Measurements from ENCODE around the gene FNTB.
"Not testable (repeated sequence)": the region's sequence is repeated elsewhere in the genome, so short reads cannot be mapped to it uniquely, and the experiment has no call there.

Gene FNTB

GRCh38 chr14:65025818-65026217 is 39.1 kb downstream of the FNTB start:
- no peak for TF ChIP-seq CTCF (IDR thresholded peaks at IDR 0.05; ENCODE audit: low read depth, low read length)
- no peak for TF ChIP-seq EZH2phosphoT487 (IDR thresholded peaks at IDR 0.05; ENCODE audit: low read depth)
- Histone ChIP-seq H3K79me2 (ENCODE audit: low read length) (no peaks in the 10 kb centered on the region), H4K20me1 (ENCODE audit: insufficient read depth, low read length) (no peaks in the 10 kb centered on the region; the same call in 1 of the 2 replicates), H3K9me3 (ENCODE audit: insufficient read depth, low read length) (no peaks in the 10 kb centered on the region), H3K9ac (ENCODE audit: low read length) (no peak overlapping the region), H2AFZ (ENCODE audit: low read depth, low read length) (no peak overlapping the region), H3K36me3 (replicated peaks; ENCODE audit: low read depth, low read length) (peaks cover 8% of the 10 kb centered on the region), H3K27ac (ENCODE audit: low read length) (no peak overlapping the region), H3K27me3 (ENCODE audit: low read depth, low read length) (no peaks in the 10 kb centered on the region), H3K4me3 (ENCODE audit: low read length) (no peak overlapping the region), H3K4me1 (ENCODE audit: low read length) (no peaks in the 10 kb centered on the region), H3K4me2 (ENCODE audit: low read length) (no peak overlapping the region)

GRCh38 chr14:65026526-65026925 is 39.8 kb downstream of the FNTB start:
- Histone ChIP-seq H3K79me2 (ENCODE audit: low read length) (no peaks in the 10 kb centered on the region), H3K36me3 (replicated peaks; ENCODE audit: low read depth, low read length) (peaks cover 8% of the 10 kb centered on the region), H3K27me3 (ENCODE audit: low read depth, low read length) (no peaks in the 10 kb centered on the region), H3K4me1 (ENCODE audit: low read length) (no peaks in the 10 kb centered on the region), H3K9ac (ENCODE audit: low read length) (no peak overlapping the region), H3K9me3 (ENCODE audit: insufficient read depth, low read length) (no peaks in the 10 kb centered on the region), H3K27ac (ENCODE audit: low read length) (no peak overlapping the region), H4K20me1 (ENCODE audit: insufficient read depth, low read length) (no peaks in the 10 kb centered on the region; the same call in 1 of the 2 replicates), H3K4me2 (ENCODE audit: low read length) (no peak overlapping the region), H2AFZ (ENCODE audit: low read depth, low read length) (no peak overlapping the region), H3K4me3 (ENCODE audit: low read length) (no peak overlapping the region)
- no peak for TF ChIP-seq EZH2phosphoT487 (IDR thresholded peaks at IDR 0.05; ENCODE audit: low read depth)
- TF ChIP-seq CTCF (IDR thresholded peaks at IDR 0.05; ENCODE audit: low read depth, low read length): no peak

GRCh38 chr14:65027127-65027799 is 40.6 kb downstream of the FNTB start:
- no peak overlapping the region for H3K9ac ChIP-seq (ENCODE audit: low read length)
- no peak overlapping the region for H3K4me3 ChIP-seq (ENCODE audit: low read length)
- no peaks in the 10 kb centered on the region for H3K4me1 ChIP-seq (ENCODE audit: low read length)
- H2AFZ ChIP-seq (ENCODE audit: low read depth, low read length): no peak overlapping the region
- H3K27me3 ChIP-seq (ENCODE audit: low read depth, low read length): no peaks in the 10 kb centered on the region
- H3K4me2 ChIP-seq (ENCODE audit: low read length): no peak overlapping the region
- no peaks in the 10 kb centered on the region; the same call in 1 of the 2 replicates for H4K20me1 ChIP-seq (ENCODE audit: insufficient read depth, low read length)
- TF ChIP-seq CTCF (IDR thresholded peaks at IDR 0.05; ENCODE audit: low read depth, low read length) (no peak), EZH2phosphoT487 (IDR thresholded peaks at IDR 0.05; ENCODE audit: low read depth) (no peak)
- no peak overlapping the region for H3K27ac ChIP-seq (ENCODE audit: low read length)
- peaks cover 11% of the 10 kb centered on the region for H3K36me3 ChIP-seq (replicated peaks; ENCODE audit: low read depth, low read length)
- no peaks in the 10 kb centered on the region for H3K9me3 ChIP-seq (ENCODE audit: insufficient read depth, low read length)
- H3K79me2 ChIP-seq (ENCODE audit: low read length): no peaks in the 10 kb centered on the region

- no peaks in the 10 kb centered on the region for H3K27me3 ChIP-seq (ENCODE audit: low read depth, low read length)
- no peak overlapping the region for H3K9ac ChIP-seq (ENCODE audit: low read length)
- H3K27ac ChIP-seq (ENCODE audit: low read length): no peak overlapping the region
- no peak overlapping the region for H3K4me3 ChIP-seq (ENCODE audit: low read length)
- no peaks in the 10 kb centered on the region for H3K4me1 ChIP-seq (ENCODE audit: low read length)
- no peak overlapping the region for H3K4me2 ChIP-seq (ENCODE audit: low read length)
- H4K20me1 ChIP-seq (ENCODE audit: insufficient read depth, low read length): no peaks in the 10 kb centered on the region
- no peak for TF ChIP-seq CTCF (IDR thresholded peaks at IDR 0.05; ENCODE audit: low read depth, low read length)
- H3K9me3 ChIP-seq (ENCODE audit: insufficient read depth, low read length): no peaks in the 10 kb centered on the region
- H3K79me2 ChIP-seq (ENCODE audit: low read length): no peaks in the 10 kb centered on the region
- no peak overlapping the region for H2AFZ ChIP-seq (ENCODE audit: low read depth, low read length)
- peaks cover 18% of the 10 kb centered on the region for H3K36me3 ChIP-seq (replicated peaks; ENCODE audit: low read depth, low read length)
Measured at GRCh38 chr14:65028937-65029336, 42.2 kb downstream of the FNTB start.

GRCh38 chr14:65031321-65031720 is 44.6 kb downstream of the FNTB start:
- not testable (repeated sequence) for H3K4me1 ChIP-seq (ENCODE audit: low read length); H3K27me3 ChIP-seq (ENCODE audit: low read depth, low read length); H3K9me3 ChIP-seq (ENCODE audit: insufficient read depth, low read length); H3K9ac ChIP-seq (ENCODE audit: low read length); H3K79me2 ChIP-seq (ENCODE audit: low read length); H2AFZ ChIP-seq (ENCODE audit: low read depth, low read length); H3K4me2 ChIP-seq (ENCODE audit: low read length); H3K27ac ChIP-seq (ENCODE audit: low read length); H3K4me3 ChIP-seq (ENCODE audit: low read length); H4K20me1 ChIP-seq (ENCODE audit: insufficient read depth, low read length)
- H3K36me3 ChIP-seq (replicated peaks; ENCODE audit: low read depth, low read length): peaks cover 18% of the 10 kb centered on the region
